DOHH2 (cell line): ENCODE measurements around the gene CEP112.

ENCODE experiments used
- H3F3A ChIP-seq: fragments of 200-600 bp; sonication (generic), shearing (Covaris generic); 2 replicates; pipeline ENCODE4 v1.6.0; 2016; ENCODE audit warnings: antibody characterized with exemption, mild to moderate bottlenecking; ENCODE audit not compliant: control insufficient read depth, insufficient read depth
- H3K27ac ChIP-seq: fragments of 200-600 bp; sonication (generic); 2 replicates; pipeline ENCODE4 v1.5.1; 2014; ENCODE audit warnings: low read depth, mild to moderate bottlenecking, low read length, moderate library complexity
- H3K27me3 ChIP-seq: fragments of 200-600 bp; sonication (generic); 2 replicates; pipeline ENCODE4 v1.6.1; 2014; ENCODE audit warnings: mild to moderate bottlenecking, low read length, mixed read lengths; ENCODE audit not compliant: control insufficient read depth
- H3K36me3 ChIP-seq: fragments of 200-600 bp; sonication (generic); 2 replicates; pipeline ENCODE4 v1.6.1; 2014; ENCODE audit warnings: mild to moderate bottlenecking, low read length, moderate library complexity, mixed read lengths; ENCODE audit not compliant: control insufficient read depth
- H3K4me1 ChIP-seq: fragments of 200-600 bp; sonication (generic); 2 replicates; pipeline ENCODE4 v1.6.1; 2014; ENCODE audit warnings: mild to moderate bottlenecking, low read length, mixed read lengths; ENCODE audit not compliant: control insufficient read depth
- H3K4me2 ChIP-seq: fragments of 200-600 bp; sonication (generic); 2 replicates; pipeline ENCODE4 v1.6.0; 2014; ENCODE audit warnings: mild to moderate bottlenecking, low read length, moderate library complexity
- H3K4me3 ChIP-seq: fragments of 200-600 bp; sonication (generic); 2 replicates; pipeline ENCODE4 v1.5.1; 2014; ENCODE audit warnings: mild to moderate bottlenecking, low read length, mixed read lengths
- H3K79me2 ChIP-seq: fragments of 200-600 bp; sonication (generic); 2 replicates; pipeline ENCODE4 v1.6.1; 2014; ENCODE audit warnings: mild to moderate bottlenecking, low read length, mixed read lengths; ENCODE audit not compliant: control insufficient read depth
- H3K9me2 ChIP-seq: fragments of 200-600 bp; sonication (generic); replicated peaks from 2 replicates; pipeline ENCODE4 v1.6.1; 2014; ENCODE audit warnings: mild to moderate bottlenecking, low read length, mixed read lengths; ENCODE audit not compliant: control insufficient read depth
- H3K9me3 ChIP-seq: fragments of 200-600 bp; sonication (generic); 2 replicates; pipeline ENCODE4 v1.6.1; 2014; ENCODE audit warnings: antibody characterized with exemption, low read length, mixed read lengths; ENCODE audit not compliant: control insufficient read depth, insufficient read depth
- H4K20me1 ChIP-seq: fragments of 200-600 bp; sonication (generic); 2 replicates; pipeline ENCODE4 v1.6.0; 2014; ENCODE audit warnings: low read depth, mild to moderate bottlenecking, antibody characterized with exemption, low read length, moderate library complexity; ENCODE audit not compliant: control insufficient read depth, insufficient read depth
- EZH2phosphoT487 ChIP-seq: fragments of 200-600 bp; sonication (generic); IDR thresholded peaks from 2 replicates; pipeline ENCODE4 v1.6.1; 2017; ENCODE audit warnings: borderline replicate concordance, mild to moderate bottlenecking, antibody characterized with exemption, low read length, moderate library complexity, mixed read lengths
- TF ChIP-seq, protein P1 (sequence below): fragments of 200-600 bp; sonication (generic); IDR thresholded peaks from one replicate; pipeline ENCODE4 v1.5.1; 2014; ENCODE audit warnings: antibody characterized with exemption, mild to moderate bottlenecking, low read depth, low read length; ENCODE audit not compliant: poor library complexity, severe bottlenecking

Gene CEP112

DNA sequence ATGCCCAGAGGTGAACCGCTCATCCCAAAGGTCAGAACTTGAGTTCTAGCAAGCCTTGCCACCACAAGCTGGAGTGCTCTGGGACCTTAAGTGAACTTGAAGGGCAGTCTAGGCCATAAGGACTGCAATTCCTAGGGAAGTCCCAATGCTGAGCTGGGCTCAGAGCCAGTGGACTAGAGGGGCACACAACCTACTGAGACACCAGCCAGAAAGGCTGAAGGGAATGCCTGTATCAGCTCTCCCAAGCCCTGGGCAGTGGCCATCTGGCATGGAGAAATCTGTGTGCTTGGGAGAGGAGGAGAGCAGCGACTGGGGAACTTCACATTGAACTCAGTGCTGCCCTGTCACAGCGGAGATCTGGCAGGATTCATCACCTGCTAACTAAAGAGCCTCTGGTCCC lies 201.3 kb downstream of the CEP112 start:
- TF ChIP-seq, protein P1, sequence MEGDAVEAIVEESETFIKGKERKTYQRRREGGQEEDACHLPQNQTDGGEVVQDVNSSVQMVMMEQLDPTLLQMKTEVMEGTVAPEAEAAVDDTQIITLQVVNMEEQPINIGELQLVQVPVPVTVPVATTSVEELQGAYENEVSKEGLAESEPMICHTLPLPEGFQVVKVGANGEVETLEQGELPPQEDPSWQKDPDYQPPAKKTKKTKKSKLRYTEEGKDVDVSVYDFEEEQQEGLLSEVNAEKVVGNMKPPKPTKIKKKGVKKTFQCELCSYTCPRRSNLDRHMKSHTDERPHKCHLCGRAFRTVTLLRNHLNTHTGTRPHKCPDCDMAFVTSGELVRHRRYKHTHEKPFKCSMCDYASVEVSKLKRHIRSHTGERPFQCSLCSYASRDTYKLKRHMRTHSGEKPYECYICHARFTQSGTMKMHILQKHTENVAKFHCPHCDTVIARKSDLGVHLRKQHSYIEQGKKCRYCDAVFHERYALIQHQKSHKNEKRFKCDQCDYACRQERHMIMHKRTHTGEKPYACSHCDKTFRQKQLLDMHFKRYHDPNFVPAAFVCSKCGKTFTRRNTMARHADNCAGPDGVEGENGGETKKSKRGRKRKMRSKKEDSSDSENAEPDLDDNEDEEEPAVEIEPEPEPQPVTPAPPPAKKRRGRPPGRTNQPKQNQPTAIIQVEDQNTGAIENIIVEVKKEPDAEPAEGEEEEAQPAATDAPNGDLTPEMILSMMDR, result no peak
- no peak for TF ChIP-seq EZH2phosphoT487

DNA sequence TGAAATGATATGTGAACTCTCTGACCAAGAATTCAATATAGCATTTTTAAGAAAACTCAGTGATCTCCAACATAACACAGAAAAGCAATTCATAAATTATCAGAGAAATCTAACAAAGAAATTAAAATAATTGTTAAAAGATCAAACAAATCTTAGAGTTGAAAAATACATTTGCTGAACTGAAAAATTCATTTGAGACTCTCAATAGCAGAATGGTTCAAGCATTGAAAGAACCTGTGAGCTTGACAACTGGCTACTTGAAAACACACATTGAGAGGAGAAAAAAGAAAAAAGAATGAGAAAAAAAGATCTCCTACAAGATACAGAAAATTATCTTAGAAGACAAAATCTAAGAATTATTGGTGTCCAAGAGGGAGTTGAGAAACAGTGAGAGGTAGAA lies 203.5 kb downstream of the CEP112 start:
- H3K4me3 ChIP-seq, result no peak overlapping the region
- H3F3A ChIP-seq, result no peaks in the 10 kb centered on the region
- peaks cover 3% of the 10 kb centered on the region; the same call in 1 of the 2 replicates for H3K9me3 ChIP-seq
- no peak overlapping the region for H3K27ac ChIP-seq
- H4K20me1 ChIP-seq, result no peaks in the 10 kb centered on the region
- no peaks in the 10 kb centered on the region for H3K36me3 ChIP-seq
- H3K4me1 ChIP-seq, result 0 out of 2 replicates have a peak, but pooled peaks cover 3% of the 10 kb centered on the region
- H3K4me2 ChIP-seq, result no peak overlapping the region
- no peaks in the 10 kb centered on the region for H3K27me3 ChIP-seq
- no peaks in the 10 kb centered on the region for H3K79me2 ChIP-seq
- TF ChIP-seq EZH2phosphoT487, result no peak
- TF ChIP-seq, protein P1, result no peak
- H3K9me2 ChIP-seq, result no peaks in the 10 kb centered on the region

More for the DNA sequence above, 201.3 kb downstream of the CEP112 start:
- Histone ChIP-seq H3K27me3 (no peaks in the 10 kb centered on the region), H3K9me3 (peaks cover 3% of the 10 kb centered on the region; the same call in 1 of the 2 replicates), H3F3A (no peaks in the 10 kb centered on the region), H3K36me3 (no peaks in the 10 kb centered on the region), H3K4me3 (no peak overlapping the region), H3K4me1 (0 out of 2 replicates have a peak, but pooled peaks cover 3% of the 10 kb centered on the region), H3K9me2 (no peaks in the 10 kb centered on the region), H4K20me1 (no peaks in the 10 kb centered on the region), H3K79me2 (no peaks in the 10 kb centered on the region), H3K27ac (no peak overlapping the region), H3K4me2 (no peak overlapping the region)

DNA sequence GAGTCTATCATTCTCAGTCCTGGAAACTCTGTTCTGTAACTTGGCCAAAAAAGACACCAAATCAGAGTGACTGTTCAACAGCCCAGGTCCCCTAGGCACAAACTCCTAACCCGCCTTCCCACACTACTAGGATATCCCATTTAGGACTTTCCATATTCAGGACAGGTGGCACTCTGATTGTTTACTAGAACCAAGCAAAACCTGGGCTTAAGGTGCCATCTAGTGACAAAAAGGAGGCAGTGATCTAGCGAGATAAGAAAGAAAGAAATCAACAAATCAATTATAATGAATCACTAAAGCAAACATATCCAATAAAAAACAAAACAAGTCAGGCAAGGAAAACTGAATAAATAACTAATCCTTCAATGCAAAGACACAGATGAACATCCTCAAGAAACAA lies 203.9 kb downstream of the CEP112 start:
- H3F3A ChIP-seq, result no peaks in the 10 kb centered on the region
- no peak overlapping the region for H3K4me3 ChIP-seq
- no peaks in the 10 kb centered on the region for H3K27me3 ChIP-seq
- no peaks in the 10 kb centered on the region for H3K9me2 ChIP-seq
- no peaks in the 10 kb centered on the region for H3K79me2 ChIP-seq
- 0 out of 2 replicates have a peak, but pooled peaks cover 3% of the 10 kb centered on the region for H3K4me1 ChIP-seq
- H3K9me3 ChIP-seq, result peaks cover 3% of the 10 kb centered on the region; the same call in 1 of the 2 replicates
- no peak for TF ChIP-seq EZH2phosphoT487
- TF ChIP-seq, protein P1, result peak; percentile 81
- H3K27ac ChIP-seq, result no peak overlapping the region
- no peaks in the 10 kb centered on the region for H3K36me3 ChIP-seq
- H3K4me2 ChIP-seq, result no peak overlapping the region
- no peaks in the 10 kb centered on the region for H4K20me1 ChIP-seq
